Suprapubic skin (tissue), 4 donors: ENCODE results near the gene DCPS. TPM values are rescaled to one million over a fixed set of nuclear protein-coding genes. Genes with fewer than 3 reads are reported as not detected.
A peak's percentile ranks its signal among the peaks of the same experiment; 100 is the strongest.
"Not testable (repeated sequence)": the region's sequence is repeated elsewhere in the genome, so short reads cannot be mapped to it uniquely, and the experiment has no call there.

Experiments
- DNase-seq, 2 donors: peaks; one replicate each; pipeline ENCODE4 v3.0.0-alpha.2; 2019; ENCODE audit warnings: low spot score in 2 of 2
- H3K27ac ChIP-seq: fragments of 200-600 bp; sonication (generic); one replicate; pipeline ENCODE4 v1.5.1; 2019
- H3K27me3 ChIP-seq: fragments of 200-600 bp; sonication (generic); one replicate; pipeline ENCODE4 v1.5.1; 2019
- H3K36me3 ChIP-seq: fragments of 200-600 bp; sonication (generic); one replicate; pipeline ENCODE4 v1.5.1; 2019
- H3K4me1 ChIP-seq: fragments of 200-600 bp; sonication (generic); one replicate; pipeline ENCODE4 v1.5.1; 2019
- H3K4me3 ChIP-seq: fragments of 200-600 bp; sonication (generic); one replicate; pipeline ENCODE4 v1.5.1; 2019; ENCODE audit warnings: mild to moderate bottlenecking
- H3K9me3 ChIP-seq: fragments of 200-600 bp; sonication (generic); one replicate; pipeline ENCODE4 v1.5.1; 2019
- EP300 ChIP-seq: sonication (generic); formaldehyde crosslinking; IDR thresholded peaks from one replicate; pipeline ENCODE4 v1.6.1; 2017; ENCODE audit warnings: antibody characterized with exemption
- POLR2A ChIP-seq, 2 donors: fragments of 450-650 bp; IDR thresholded peaks; one replicate each; pipeline ENCODE4 v1.6.1; 2017; ENCODE audit warnings: antibody characterized with exemption in 2 of 2, mild to moderate bottlenecking in 2 of 2, moderate library complexity in 2 of 2
- POLR2AphosphoS5 ChIP-seq, 3 donors: sonication (generic); formaldehyde crosslinking; IDR thresholded peaks; one replicate each; pipeline ENCODE4 v1.6.1; 2017; ENCODE audit warnings: antibody characterized with exemption in 3 of 3
- WGBS: methylation state at CpG from one replicate; pipeline ENCODE4 v1.1.5; 2018; 5-methylcytosine and 5-hydroxymethylcytosine counted together
- total RNA-seq, 4 donors: library from RNA; depleted of rRNA; stranded (reverse); fragments of >200 nt; gene quantifications; one replicate each; pipeline ENCODE4 v1.1.0, GENCODE V29; 2016
- TF ChIP-seq, protein P1 (sequence below), 2 donors: fragments of 200-600 bp in 1 of 2; fragments of 450-650 bp in 1 of 2; sonication (generic) in 1 of 2; IDR thresholded peaks; one replicate each; pipeline ENCODE4 v1.5.1; 2016 to 2019; ENCODE audit warnings: antibody characterized with exemption in 2 of 2, mild to moderate bottlenecking in 1 of 2, moderate library complexity in 1 of 2

DCPS gene
- total RNA-seq, 4 donors from 2014 or later, result 15.4 to 19.1 (median 17.8) TPM

DNA sequence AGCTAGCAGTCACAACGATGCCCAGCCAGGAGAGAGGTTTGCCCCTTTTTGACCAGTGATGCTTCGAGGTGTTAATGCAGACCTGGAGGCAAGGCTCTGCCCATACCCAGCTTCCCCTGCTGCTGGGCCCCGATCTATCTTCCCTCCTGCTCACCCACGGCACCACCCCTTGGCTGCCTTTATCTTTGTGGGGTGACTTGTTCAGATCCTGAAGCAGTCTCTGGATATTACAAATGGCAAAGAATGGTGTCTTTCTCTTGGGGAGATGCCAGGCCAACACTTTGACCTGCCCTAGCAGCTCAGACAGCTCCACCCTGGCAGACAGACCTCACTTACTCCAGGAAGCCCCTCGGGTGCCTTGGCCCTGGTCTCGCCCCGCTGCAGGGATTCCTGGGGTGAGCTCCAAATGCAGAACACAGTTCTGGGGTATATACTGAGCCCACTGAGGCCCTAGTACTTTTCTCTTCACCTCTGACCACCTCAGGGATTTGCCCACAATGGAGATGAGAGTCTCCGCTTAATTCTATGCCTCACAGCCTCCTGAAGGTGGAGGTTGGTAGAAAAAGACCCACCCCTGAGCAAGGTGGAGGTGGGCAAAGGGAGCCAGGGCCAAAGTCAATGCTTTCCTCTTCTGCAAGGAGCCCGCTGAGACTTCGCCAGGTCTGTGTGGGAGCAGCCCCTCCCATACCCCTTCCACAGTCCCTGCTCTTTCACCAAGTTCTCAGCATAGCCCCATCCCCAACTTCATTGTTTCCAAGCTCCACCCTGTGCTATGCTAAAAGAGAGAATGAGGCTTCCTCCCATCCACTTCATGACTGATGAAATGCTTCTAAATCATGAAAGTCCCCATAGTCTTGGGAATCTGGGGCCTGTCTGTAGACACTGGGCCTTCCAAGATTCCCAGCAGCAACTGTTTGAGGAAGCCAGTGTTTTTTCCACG lies 40.6 kb downstream of the DCPS start:
- H3K27ac ChIP-seq, result peak overlapping the region; percentile 78
- no peaks in the 10 kb centered on the region for H3K9me3 ChIP-seq
- no peak overlapping the region for H3K4me3 ChIP-seq
- TF ChIP-seq POLR2A (IDR thresholded peaks at IDR 0.05) (no peak), POLR2AphosphoS5 (IDR thresholded peaks at IDR 0.05) (no peak), EP300 (no peak)
- TF ChIP-seq, protein P1, sequence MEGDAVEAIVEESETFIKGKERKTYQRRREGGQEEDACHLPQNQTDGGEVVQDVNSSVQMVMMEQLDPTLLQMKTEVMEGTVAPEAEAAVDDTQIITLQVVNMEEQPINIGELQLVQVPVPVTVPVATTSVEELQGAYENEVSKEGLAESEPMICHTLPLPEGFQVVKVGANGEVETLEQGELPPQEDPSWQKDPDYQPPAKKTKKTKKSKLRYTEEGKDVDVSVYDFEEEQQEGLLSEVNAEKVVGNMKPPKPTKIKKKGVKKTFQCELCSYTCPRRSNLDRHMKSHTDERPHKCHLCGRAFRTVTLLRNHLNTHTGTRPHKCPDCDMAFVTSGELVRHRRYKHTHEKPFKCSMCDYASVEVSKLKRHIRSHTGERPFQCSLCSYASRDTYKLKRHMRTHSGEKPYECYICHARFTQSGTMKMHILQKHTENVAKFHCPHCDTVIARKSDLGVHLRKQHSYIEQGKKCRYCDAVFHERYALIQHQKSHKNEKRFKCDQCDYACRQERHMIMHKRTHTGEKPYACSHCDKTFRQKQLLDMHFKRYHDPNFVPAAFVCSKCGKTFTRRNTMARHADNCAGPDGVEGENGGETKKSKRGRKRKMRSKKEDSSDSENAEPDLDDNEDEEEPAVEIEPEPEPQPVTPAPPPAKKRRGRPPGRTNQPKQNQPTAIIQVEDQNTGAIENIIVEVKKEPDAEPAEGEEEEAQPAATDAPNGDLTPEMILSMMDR (IDR thresholded peaks at IDR 0.05), result no peak
- H3K4me1 ChIP-seq, result peaks cover 46% of the 10 kb centered on the region
- H3K27me3 ChIP-seq, result no peaks in the 10 kb centered on the region
- peaks cover 31% of the 10 kb centered on the region for H3K36me3 ChIP-seq
- 76% methylated on average over 11 of the region's 11 CpGs for WGBS
- no peak for DNase-seq

DNA sequence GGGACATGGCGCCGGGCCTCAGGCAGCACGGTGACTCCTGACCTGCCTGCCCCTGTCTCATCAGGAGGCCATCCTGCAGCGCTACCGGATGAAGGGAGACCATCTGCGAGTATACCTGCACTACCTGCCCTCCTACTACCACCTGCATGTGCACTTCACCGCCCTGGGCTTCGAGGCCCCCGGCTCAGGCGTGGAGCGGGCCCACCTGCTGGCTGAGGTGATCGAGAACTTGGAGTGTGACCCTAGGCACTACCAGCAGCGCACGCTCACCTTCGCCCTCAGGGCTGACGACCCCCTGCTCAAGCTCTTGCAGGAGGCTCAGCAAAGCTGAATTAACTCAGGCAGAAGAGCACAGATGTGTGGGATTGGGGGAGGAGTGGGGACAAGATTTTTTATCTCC lies 41.4 kb downstream of the DCPS start:
- TF ChIP-seq POLR2AphosphoS5 (IDR thresholded peaks at IDR 0.05) (no peak), POLR2A (IDR thresholded peaks at IDR 0.05) (no peak), EP300 (no peak)
- TF ChIP-seq, protein P1 (IDR thresholded peaks at IDR 0.05), result no peak
- 98% methylated on average over 10 of the region's 16 CpGs for WGBS
- Histone ChIP-seq H3K27ac (peak overlapping the region; percentile 78), H3K4me3 (no peak overlapping the region), H3K36me3 (peaks cover 26% of the 10 kb centered on the region), H3K27me3 (no peaks in the 10 kb centered on the region), H3K9me3 (no peaks in the 10 kb centered on the region), H3K4me1 (peaks cover 40% of the 10 kb centered on the region)
- DNase-seq, result no peak

DNA sequence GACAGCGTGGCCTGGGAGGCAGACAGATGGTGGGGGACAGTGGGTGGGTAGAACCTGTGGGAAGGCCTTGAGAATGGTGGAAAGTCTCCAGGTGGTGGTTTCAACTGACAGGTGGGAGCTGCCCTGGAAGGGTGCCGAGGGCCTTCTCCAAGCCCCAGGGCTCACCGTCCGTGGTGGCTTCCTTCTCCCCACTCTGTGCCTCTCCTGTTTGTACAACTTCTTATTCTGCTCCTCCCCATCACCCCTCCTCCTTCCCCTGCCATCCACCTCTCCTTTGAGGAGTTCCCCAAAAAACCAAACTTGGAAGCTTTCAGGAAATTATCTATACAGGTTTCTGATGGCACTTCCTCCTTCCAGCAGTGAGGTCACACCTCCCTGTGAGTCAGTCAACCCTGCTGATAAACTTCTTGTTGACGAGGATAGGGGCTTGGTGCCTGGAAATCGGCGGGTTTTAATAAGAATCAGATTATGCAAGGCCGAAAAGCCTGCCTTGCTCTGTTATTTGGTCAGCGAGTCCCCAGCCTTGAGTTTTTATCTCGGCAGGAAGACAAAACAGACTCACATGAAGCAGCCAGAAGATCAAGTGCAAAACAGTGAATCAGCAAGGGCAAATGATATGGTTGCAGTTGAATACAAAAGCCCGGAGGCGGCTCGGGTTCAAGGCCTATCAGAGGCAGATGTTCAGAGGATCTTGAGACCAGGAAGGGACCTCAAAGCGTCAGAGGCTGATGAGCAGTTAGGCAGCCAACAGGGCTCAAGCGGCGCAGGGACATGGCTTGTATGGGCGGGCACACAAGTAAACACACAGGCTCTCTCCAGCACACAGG lies 42.1 kb downstream of the DCPS start:
- Histone ChIP-seq H3K9me3 (no peaks in the 10 kb centered on the region), H3K27me3 (no peaks in the 10 kb centered on the region), H3K4me3 (no peak overlapping the region), H3K27ac (peak overlapping the region; percentile 78), H3K36me3 (peaks cover 26% of the 10 kb centered on the region), H3K4me1 (peaks cover 34% of the 10 kb centered on the region)
- WGBS, result 59% methylated on average over 17 of the region's 17 CpGs
- TF ChIP-seq POLR2A (IDR thresholded peaks at IDR 0.05) (no peak), POLR2AphosphoS5 (IDR thresholded peaks at IDR 0.05) (no peak)
- TF ChIP-seq, protein P1 (IDR thresholded peaks at IDR 0.05), result no peak
- no peak for DNase-seq

DNA sequence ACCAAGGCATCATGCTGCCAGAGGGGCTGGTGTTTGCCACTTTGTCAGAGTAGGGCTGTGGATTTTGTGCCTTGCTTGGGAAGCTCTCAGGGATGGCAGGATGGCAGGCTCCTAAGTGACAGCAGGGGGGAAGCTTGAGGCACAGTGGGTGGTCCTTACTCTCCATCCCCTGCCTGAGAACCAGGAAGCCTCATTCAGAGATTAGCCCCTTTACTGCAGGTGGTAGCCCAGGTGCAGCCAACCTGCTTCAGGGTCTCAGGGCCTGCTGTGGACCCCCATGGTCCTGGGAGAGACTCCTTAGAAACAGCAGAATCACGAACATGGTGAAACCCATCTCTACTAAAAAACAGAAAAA lies 42.7 kb downstream of the DCPS start:
- Histone ChIP-seq H3K27me3 (no peaks in the 10 kb centered on the region), H3K36me3 (peaks cover 26% of the 10 kb centered on the region), H3K4me3 (no peak overlapping the region), H3K4me1 (peaks cover 33% of the 10 kb centered on the region), H3K27ac (peak overlapping the region; percentile 78), H3K9me3 (no peaks in the 10 kb centered on the region)
- WGBS, result 100% methylated on average over 1 of the region's 1 CpG
- DNase-seq, result no peak
- no peak for TF ChIP-seq EP300

DNA sequence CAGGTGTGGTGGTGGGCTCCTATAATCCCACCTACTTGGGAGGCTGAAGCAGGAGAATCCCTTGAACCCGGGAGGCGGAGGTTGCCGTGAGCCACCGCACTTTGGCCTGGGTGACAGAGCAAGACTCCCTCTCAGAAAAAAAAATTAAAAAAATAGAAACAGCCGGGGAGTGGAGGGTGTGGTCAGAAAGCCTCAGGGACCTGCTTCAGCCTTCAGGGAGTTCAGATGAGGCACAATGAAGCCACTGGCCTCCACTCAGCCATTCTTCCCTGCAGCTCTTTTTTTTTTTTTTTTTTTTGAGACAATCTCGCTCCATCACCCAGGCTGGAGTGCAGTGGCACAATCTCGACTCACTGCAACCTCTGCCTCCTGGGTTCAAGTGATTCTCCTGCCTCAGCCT lies 43.1 kb downstream of the DCPS start:
- Histone ChIP-seq H3K27ac (peak overlapping the region; percentile 78), H3K4me1 (peaks cover 33% of the 10 kb centered on the region), H3K36me3 (peaks cover 26% of the 10 kb centered on the region)
- H3K4me3 ChIP-seq, DNase-seq, H3K9me3 ChIP-seq, H3K27me3 ChIP-seq: not testable (repeated sequence)
- WGBS, result 78% methylated on average over 6 of the region's 7 CpGs
